SKM-1 (cell line): ENCODE data around the gene SMARCA4.

Experiments used
- DNase-seq: peaks from one replicate; lab custom pipeline; 2025; ENCODE audit not compliant: unreplicated experiment; lab: John Stamatoyannopoulos, UW

SMARCA4 gene

DNA sequence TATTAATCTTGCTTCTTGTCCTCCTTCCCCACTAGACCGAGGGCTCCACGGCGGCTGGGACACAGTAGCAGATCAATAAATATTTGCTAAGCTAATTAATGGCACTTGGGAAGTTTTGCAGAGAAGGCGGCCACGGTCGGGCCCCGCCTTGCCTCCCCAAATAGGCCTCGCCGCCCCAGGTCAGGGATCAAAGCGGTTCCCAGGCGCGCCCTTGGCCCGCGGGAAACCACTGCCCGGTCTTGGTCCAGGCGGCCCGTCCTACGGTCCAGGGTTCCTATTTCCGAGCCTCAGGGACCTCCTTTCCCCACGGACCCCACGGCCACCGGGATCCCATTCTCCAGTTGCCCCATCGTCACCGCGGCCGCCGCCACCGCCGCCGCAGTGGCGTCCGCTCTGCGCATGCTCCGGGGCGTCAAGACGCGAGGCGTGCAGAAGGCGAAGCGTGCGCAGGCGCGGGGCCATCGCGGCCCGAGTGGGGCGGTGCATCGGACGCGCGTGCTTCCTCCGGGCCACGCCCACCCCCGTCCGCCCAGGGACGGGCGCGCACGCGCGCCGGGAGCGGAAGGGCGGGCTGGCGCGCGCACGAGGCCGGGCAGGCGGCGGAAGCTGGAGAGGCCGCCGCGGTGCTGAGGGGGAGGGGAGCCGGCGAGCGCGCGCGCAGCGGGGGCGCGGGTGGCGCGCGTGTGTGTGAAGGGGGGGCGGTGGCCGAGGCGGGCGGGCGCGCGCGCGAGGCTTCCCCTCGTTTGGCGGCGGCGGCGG, at the start of gene SMARCA4:
Gene SMARCA4 (plus strand): TSS at position 717 of the 759 bp plus-strand sequence. CDS start 23,122 bp downstream, outside the sequence.
- peak; percentile 86 for DNase-seq

DNA sequence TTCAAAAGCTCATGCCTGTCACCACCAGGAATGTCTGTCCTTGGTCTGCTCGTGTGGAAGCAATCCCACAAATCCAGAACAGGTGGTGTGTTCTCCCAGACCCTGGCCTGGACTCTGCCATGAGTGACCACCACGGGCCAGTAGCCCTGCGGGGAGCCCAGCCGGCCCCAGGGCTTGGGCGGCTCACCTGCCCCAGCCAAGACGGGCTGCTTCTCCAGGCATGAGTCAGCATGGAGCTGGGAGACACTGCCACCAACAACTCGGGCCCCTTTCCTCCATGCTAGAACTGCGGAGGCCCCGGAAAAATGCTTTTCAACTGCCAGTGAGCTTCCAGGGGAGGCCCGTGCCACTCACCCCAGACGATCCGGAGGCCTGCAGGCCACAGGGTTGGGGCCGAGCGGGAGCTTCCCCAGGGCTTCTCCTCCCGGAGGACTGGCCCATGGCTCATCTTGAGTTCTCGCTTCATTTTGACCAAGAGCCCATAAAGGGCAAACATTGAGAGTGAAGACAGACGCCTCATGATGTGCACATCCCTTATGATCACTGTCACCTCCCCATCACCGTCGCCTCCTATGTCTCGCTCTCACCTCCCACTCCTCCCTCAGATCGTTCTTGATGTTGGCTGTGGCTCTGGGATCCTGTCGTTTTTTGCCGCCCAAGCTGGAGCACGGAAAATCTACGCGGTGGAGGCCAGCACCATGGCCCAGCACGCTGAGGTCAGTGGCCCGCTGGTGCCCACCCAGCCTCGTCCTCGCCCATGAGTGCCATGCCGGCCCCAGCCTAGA, 49.1 kb upstream of the SMARCA4 start:
- no peak for DNase-seq

GRCh38 chr19:10912619-10913018, 48.2 kb upstream of the SMARCA4 start:
- no peak for DNase-seq

- DNase-seq, result no peak
These were observed 47.0 kb upstream of the SMARCA4 start for GRCh38 chr19:10913716-10914340.

GRCh38 chr19:10915130-10916091, 45.4 kb upstream of the SMARCA4 start:
- DNase-seq, result no peak

- DNase-seq, result no peak
These were observed 44.2 kb upstream of the SMARCA4 start for GRCh38 chr19:10916602-10917001.

- no peak for DNase-seq
These were observed 42.5 kb upstream of the SMARCA4 start for GRCh38 chr19:10918359-10918758.

GRCh38 chr19:10919352-10920287, 41.2 kb upstream of the SMARCA4 start:
- no peak for DNase-seq

- DNase-seq, result no peak
These were observed 40.6 kb upstream of the SMARCA4 start for GRCh38 chr19:10920288-10920655.

GRCh38 chr19:10920781-10921180, 40.0 kb upstream of the SMARCA4 start:
- no peak for DNase-seq

GRCh38 chr19:10921199-10921909, 39.5 kb upstream of the SMARCA4 start:
- DNase-seq, result no peak

DNA sequence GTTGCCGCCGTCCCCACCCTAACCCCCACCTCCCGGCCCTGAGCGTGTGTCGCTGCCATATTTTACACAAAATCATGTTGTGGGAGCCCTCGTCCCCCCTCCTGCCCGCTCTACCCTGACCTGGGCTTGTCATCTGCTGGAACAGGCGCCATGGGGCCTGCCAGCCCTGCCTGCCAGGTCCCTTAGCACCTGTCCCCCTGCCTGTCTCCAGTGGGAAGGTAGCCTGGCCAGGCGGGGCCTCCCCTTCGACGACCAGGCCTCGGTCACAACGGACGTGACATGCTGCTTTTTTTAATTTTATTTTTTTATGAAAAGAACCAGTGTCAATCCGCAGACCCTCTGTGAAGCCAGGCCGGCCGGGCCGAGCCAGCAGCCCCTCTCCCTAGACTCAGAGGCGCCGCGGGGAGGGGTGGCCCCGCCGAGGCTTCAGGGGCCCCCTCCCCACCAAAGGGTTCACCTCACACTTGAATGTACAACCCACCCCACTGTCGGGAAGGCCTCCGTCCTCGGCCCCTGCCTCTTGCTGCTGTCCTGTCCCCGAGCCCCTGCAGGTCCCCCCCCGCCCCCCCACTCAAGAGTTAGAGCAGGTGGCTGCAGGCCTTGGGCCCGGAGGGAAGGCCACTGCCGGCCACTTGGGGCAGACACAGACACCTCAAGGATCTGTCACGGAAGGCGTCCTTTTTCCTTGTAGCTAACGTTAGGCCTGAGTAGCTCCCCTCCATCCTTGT, 38.8 kb upstream of the SMARCA4 start:
- no peak for DNase-seq

DNA sequence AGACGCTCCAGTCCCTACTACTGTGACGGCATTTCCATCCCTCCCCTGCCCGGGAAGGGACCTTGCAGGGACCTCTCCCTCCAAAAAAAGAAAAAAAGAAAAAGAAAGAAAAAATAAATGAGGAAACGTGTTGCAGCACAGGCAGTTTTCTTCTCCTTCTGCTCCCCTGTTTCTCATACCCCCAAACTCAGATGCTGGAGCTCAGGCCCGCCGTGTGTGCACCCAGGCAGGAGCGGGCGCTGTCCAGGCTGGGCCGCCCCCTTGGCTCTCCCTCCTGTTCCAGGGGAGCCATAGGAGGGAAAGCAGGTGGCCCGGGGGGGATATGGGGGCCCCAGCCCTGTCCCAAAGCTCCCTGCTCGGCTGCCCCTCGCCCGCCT, 38.2 kb upstream of the SMARCA4 start:
- DNase-seq, result no peak

GRCh38 chr19:10923260-10924112, 37.3 kb upstream of the SMARCA4 start:
- no peak for DNase-seq

GRCh38 chr19:10924597-10924996, 36.2 kb upstream of the SMARCA4 start:
- DNase-seq, result no peak

GRCh38 chr19:10927730-10928562, 32.9 kb upstream of the SMARCA4 start:
- DNase-seq, result no peak
